ENCODE measurements around the gene NFIX. TPM values are rescaled to one million over a fixed set of nuclear protein-coding genes. Genes with fewer than 3 reads are reported as not detected.

NFIX gene
- total and polyA plus RNA-seq, 9 of the 15 experiments (the other 6 are each of a cell fraction or from before 2014, with no cell fraction given) = 0.28 to 26.8 (median 5.4) TPM

DNA sequence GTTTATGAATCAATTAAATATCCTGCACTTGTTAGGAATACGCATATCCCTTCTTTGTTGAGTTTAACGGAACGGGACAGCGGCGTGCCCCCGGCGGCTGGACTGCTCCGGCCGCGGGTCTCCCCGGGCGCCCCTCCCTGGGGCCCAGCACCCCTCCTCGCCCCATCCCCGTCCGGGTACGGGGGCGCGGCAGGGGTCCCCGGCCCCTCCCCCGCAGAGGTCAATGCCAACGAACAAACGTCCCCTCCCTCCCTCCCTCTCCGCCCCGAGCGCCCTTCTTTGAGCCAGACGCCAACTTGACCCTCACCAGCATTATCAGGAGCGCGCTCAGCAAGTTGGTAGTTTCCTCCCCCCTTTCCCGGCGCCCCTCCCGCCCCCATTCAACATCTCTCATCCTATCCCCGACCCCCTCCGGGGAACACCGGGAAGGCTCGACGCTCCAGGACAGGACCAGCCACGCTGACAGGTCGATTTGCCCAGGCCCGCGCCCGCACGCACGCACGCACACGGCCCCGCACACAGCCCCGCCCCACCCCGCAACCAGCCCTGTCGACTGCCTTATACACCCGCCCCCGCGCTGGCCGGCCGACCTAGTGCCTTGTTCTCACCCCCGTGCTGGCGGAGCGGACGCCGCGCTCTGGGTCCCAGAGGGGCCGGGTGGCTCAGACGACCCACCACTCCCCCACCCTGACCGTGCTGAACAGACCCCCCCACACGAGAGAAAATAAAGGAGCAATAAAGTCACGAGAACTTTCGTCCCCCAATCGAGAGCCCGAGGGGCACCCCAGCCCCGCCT lies 102.4 kb downstream of the NFIX start (continued):
- TF ChIP-seq, protein P1, sequence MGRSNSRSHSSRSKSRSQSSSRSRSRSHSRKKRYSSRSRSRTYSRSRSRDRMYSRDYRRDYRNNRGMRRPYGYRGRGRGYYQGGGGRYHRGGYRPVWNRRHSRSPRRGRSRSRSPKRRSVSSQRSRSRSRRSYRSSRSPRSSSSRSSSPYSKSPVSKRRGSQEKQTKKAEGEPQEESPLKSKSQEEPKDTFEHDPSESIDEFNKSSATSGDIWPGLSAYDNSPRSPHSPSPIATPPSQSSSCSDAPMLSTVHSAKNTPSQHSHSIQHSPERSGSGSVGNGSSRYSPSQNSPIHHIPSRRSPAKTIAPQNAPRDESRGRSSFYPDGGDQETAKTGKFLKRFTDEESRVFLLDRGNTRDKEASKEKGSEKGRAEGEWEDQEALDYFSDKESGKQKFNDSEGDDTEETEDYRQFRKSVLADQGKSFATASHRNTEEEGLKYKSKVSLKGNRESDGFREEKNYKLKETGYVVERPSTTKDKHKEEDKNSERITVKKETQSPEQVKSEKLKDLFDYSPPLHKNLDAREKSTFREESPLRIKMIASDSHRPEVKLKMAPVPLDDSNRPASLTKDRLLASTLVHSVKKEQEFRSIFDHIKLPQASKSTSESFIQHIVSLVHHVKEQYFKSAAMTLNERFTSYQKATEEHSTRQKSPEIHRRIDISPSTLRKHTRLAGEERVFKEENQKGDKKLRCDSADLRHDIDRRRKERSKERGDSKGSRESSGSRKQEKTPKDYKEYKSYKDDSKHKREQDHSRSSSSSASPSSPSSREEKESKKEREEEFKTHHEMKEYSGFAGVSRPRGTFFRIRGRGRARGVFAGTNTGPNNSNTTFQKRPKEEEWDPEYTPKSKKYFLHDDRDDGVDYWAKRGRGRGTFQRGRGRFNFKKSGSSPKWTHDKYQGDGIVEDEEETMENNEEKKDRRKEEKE (IDR thresholded peaks at IDR 0.05; ENCODE audit: borderline replicate concordance in 1 of 2, control insufficient read depth in 1 of 2, low read depth in 2 of 2, low read length in 1 of 2) = no peak
- TF ChIP-seq HSF4 (CRISPR knock-in tag; IDR thresholded peaks at IDR 0.05; ENCODE audit: borderline replicate concordance) (no peak), ZNF780A (CRISPR knock-in tag; IDR thresholded peaks at IDR 0.05) (peak; percentile 69; the same call in 1 of the 2 replicates), HDAC2 (IDR thresholded peaks at IDR 0.05) (no peak), ERF (CRISPR knock-in tag; IDR thresholded peaks at IDR 0.05) (peak; percentile 72; the same call in 1 of the 2 replicates), RBM25 (IDR thresholded peaks at IDR 0.05; ENCODE audit: low read depth, low read length, severe bottlenecking) (no peak), ZNF707 (CRISPR knock-in tag; conservative IDR thresholded peaks at IDR 0.05) (no peak), TRIM24 (IDR thresholded peaks at IDR 0.05) (peak in 1 of 2 experiments; percentile 12; a peak in 1 of 4 replicates), NCOA2 (IDR thresholded peaks at IDR 0.05; ENCODE audit: partially characterized antibody in 2 of 2) (no peak), ZNF174 (CRISPR knock-in tag; IDR thresholded peaks at IDR 0.05) (no peak), PCBP2 (IDR thresholded peaks at IDR 0.05; ENCODE audit: low read depth, low read length, poor library complexity, severe bottlenecking) (no peak), JUNB (CRISPR knock-in tag; conservative IDR thresholded peaks at IDR 0.05) (peak; percentile 61), MYBL2 (IDR thresholded peaks at IDR 0.05; ENCODE audit: low read depth) (no peak), MYBL2 (CRISPR knock-in tag; IDR thresholded peaks at IDR 0.05; ENCODE audit: borderline replicate concordance) (no peak), ELF4 (CRISPR knock-in tag; IDR thresholded peaks at IDR 0.05) (peak; percentile 82), ZNF436 (CRISPR knock-in tag; IDR thresholded peaks at IDR 0.05) (peak; percentile 49), RBM39 (optimal IDR thresholded peaks at IDR 0.05; ENCODE audit: low read depth, low read length) (peak; percentile 26), ZZZ3 (IDR thresholded peaks at IDR 0.05) (no peak)
- TF ChIP-seq, protein P2, sequence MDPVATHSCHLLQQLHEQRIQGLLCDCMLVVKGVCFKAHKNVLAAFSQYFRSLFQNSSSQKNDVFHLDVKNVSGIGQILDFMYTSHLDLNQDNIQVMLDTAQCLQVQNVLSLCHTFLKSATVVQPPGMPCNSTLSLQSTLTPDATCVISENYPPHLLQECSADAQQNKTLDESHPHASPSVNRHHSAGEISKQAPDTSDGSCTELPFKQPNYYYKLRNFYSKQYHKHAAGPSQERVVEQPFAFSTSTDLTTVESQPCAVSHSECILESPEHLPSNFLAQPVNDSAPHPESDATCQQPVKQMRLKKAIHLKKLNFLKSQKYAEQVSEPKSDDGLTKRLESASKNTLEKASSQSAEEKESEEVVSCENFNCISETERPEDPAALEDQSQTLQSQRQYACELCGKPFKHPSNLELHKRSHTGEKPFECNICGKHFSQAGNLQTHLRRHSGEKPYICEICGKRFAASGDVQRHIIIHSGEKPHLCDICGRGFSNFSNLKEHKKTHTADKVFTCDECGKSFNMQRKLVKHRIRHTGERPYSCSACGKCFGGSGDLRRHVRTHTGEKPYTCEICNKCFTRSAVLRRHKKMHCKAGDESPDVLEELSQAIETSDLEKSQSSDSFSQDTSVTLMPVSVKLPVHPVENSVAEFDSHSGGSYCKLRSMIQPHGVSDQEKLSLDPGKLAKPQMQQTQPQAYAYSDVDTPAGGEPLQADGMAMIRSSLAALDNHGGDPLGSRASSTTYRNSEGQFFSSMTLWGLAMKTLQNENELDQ (CRISPR knock-in tag; IDR thresholded peaks at IDR 0.05; ENCODE audit: borderline replicate concordance) = no peak
- TF ChIP-seq, protein P3, sequence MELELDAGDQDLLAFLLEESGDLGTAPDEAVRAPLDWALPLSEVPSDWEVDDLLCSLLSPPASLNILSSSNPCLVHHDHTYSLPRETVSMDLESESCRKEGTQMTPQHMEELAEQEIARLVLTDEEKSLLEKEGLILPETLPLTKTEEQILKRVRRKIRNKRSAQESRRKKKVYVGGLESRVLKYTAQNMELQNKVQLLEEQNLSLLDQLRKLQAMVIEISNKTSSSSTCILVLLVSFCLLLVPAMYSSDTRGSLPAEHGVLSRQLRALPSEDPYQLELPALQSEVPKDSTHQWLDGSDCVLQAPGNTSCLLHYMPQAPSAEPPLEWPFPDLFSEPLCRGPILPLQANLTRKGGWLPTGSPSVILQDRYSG (tag; conservative IDR thresholded peaks at IDR 0.05; ENCODE audit: low read depth) = no peak
